DMS53 treated with DMSO at 0.1 percent for 48 hours (cell line): Measurements from ENCODE around the gene KDM4F.
"Not testable (repeated sequence)": the region's sequence is repeated elsewhere in the genome, so short reads cannot be mapped to it uniquely, and the experiment has no call there.

Source experiments
- DNase-seq: peaks from one replicate; lab custom pipeline; 2025; ENCODE audit not compliant: unreplicated experiment; lab: John Stamatoyannopoulos, UW

Gene KDM4F

GRCh38 chr11:95049122-95049521, at the start of gene KDM4F:
TSS of gene KDM4F (plus strand) at chr11:95049422.
- DNase-seq, result not testable (repeated sequence)

- DNase-seq, result no peak
These were observed 45.5 kb upstream of the KDM4F start for GRCh38 chr11:95003716-95004115.

GRCh38 chr11:95005642-95006041, 43.6 kb upstream of the KDM4F start:
- no peak for DNase-seq

GRCh38 chr11:95011376-95011775, 37.8 kb upstream of the KDM4F start:
- no peak for DNase-seq

- DNase-seq, result no peak
These were observed 34.9 kb upstream of the KDM4F start for GRCh38 chr11:95014184-95014821.

GRCh38 chr11:95016139-95016538, 33.1 kb upstream of the KDM4F start:
- DNase-seq, result no peak

GRCh38 chr11:95021468-95021867, 27.8 kb upstream of the KDM4F start:
- not testable (repeated sequence) for DNase-seq

- DNase-seq, result no peak
These were observed 24.3 kb upstream of the KDM4F start, which contains the start of gene KDM4E for GRCh38 chr11:95024958-95025357. TSS of gene KDM4E (plus strand) at chr11:95025258. CDS start at chr11:95025558, 300 bp downstream.

- DNase-seq, result not testable (repeated sequence)
These were observed 23.6 kb upstream of the KDM4F start for GRCh38 chr11:95025594-95025993.

- DNase-seq, result no peak
These were observed 20.9 kb upstream of the KDM4F start for GRCh38 chr11:95028357-95028756.

GRCh38 chr11:95033051-95033450, 16.2 kb upstream of the KDM4F start:
- DNase-seq, result no peak

GRCh38 chr11:95035316-95035715, 13.9 kb upstream of the KDM4F start:
- no peak for DNase-seq

GRCh38 chr11:95037356-95038035, 11.7 kb upstream of the KDM4F start:
- not testable (repeated sequence) for DNase-seq

GRCh38 chr11:95042239-95042638, 7.0 kb upstream of the KDM4F start:
- DNase-seq, result no peak

GRCh38 chr11:95042906-95043305, 6.3 kb upstream of the KDM4F start:
- no peak for DNase-seq

GRCh38 chr11:95044010-95044409, 5.2 kb upstream of the KDM4F start:
- DNase-seq, result no peak

- no peak for DNase-seq
These were observed 3.4 kb upstream of the KDM4F start for GRCh38 chr11:95045812-95046211.

- DNase-seq, result no peak
These were observed 1.5 kb downstream of the KDM4F start for GRCh38 chr11:95050595-95051202.

- no peak for DNase-seq
These were observed 5.1 kb downstream of the KDM4F start for GRCh38 chr11:95054356-95054755.

- DNase-seq, result no peak
These were observed 6.2 kb downstream of the KDM4F start for GRCh38 chr11:95055283-95055897.

GRCh38 chr11:95057959-95058358, 8.7 kb downstream of the KDM4F start:
- DNase-seq, result no peak

GRCh38 chr11:95058621-95059020, 9.4 kb downstream of the KDM4F start:
- DNase-seq, result no peak
